Parathyroid adenoma (tissue), 2 donors: Measurements from ENCODE around the gene DCTN1.

Source experiments
- H2AFZ ChIP-seq: fragments of 300-600 bp; sonication (generic); one replicate; pipeline ENCODE4 v1.7.0; 2017; ENCODE audit warnings: antibody characterized with exemption, mild to moderate bottlenecking
- H3K27ac ChIP-seq: fragments of 300-600 bp; sonication (generic); one replicate; pipeline ENCODE4 v1.7.0; 2017
- H3K27me3 ChIP-seq: fragments of 300-600 bp; sonication (generic); one replicate; pipeline ENCODE4 v1.7.0; 2017; ENCODE audit warnings: low read length; ENCODE audit not compliant: control insufficient read depth, insufficient read depth
- H3K36me3 ChIP-seq: fragments of 300-600 bp; sonication (generic); one replicate; pipeline ENCODE4 v1.7.0; 2017; ENCODE audit warnings: low read length; ENCODE audit not compliant: control insufficient read depth, insufficient read depth
- H3K4me1 ChIP-seq: fragments of 300-600 bp; sonication (generic); one replicate; pipeline ENCODE4 v1.7.0; 2017; ENCODE audit warnings: control low read depth
- H3K4me2 ChIP-seq: fragments of 300-600 bp; sonication (generic); one replicate; pipeline ENCODE4 v1.7.0; 2017; ENCODE audit warnings: low read length
- H3K4me3 ChIP-seq: fragments of 300-600 bp; sonication (generic); one replicate; pipeline ENCODE4 v1.7.0; 2017; ENCODE audit warnings: low read depth, low read length
- H3K79me2 ChIP-seq: fragments of 300-600 bp; sonication (generic); one replicate; pipeline ENCODE4 v1.7.0; 2017; ENCODE audit warnings: control low read depth
- H3K9ac ChIP-seq: fragments of 300-600 bp; sonication (generic); one replicate; pipeline ENCODE4 v1.7.0; 2017; ENCODE audit warnings: mild to moderate bottlenecking
- H3K9me3 ChIP-seq: fragments of 300-600 bp; sonication (generic); one replicate; pipeline ENCODE4 v1.7.0; 2017; ENCODE audit warnings: low read length; ENCODE audit not compliant: control insufficient read depth
- TF ChIP-seq, protein P1 (sequence below): fragments of 300-600 bp; sonication (generic); IDR thresholded peaks from one replicate; pipeline ENCODE4 v1.7.0; 2017; ENCODE audit warnings: antibody characterized with exemption, mild to moderate bottlenecking
- donor health status: primary hyperparathyroidism.

DCTN1 gene

DNA sequence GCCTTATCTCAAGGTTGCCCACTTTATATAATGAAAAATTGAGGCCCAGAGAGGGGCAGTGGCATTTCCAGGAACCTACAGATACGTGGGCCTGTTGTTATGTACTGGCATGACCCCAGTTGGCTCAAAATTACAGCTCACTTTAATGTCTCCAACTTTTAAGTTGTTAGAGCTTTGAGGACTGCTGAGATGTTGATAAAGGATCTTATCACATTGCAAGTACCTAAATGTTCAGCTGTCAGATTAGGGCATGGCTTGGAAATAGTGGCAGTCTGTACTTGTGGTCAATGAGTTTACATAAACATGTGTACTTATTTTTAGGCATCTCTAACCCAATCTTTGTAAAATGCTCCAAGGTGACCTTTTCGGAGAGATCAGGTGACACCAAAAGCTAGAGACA, 51.5 kb downstream of the DCTN1 start:
- Histone ChIP-seq H3K79me2 (no peaks in the 10 kb centered on the region), H3K4me3 (no peak overlapping the region), H3K9me3 (no peaks in the 10 kb centered on the region), H3K27ac (peak overlapping the region; percentile 90), H3K4me2 (no peak overlapping the region), H3K36me3 (no peaks in the 10 kb centered on the region), H2AFZ (peak overlapping the region; percentile 77), H3K27me3 (no peaks in the 10 kb centered on the region), H3K9ac (no peak overlapping the region), H3K4me1 (peaks cover 41% of the 10 kb centered on the region)
- TF ChIP-seq, protein P1, sequence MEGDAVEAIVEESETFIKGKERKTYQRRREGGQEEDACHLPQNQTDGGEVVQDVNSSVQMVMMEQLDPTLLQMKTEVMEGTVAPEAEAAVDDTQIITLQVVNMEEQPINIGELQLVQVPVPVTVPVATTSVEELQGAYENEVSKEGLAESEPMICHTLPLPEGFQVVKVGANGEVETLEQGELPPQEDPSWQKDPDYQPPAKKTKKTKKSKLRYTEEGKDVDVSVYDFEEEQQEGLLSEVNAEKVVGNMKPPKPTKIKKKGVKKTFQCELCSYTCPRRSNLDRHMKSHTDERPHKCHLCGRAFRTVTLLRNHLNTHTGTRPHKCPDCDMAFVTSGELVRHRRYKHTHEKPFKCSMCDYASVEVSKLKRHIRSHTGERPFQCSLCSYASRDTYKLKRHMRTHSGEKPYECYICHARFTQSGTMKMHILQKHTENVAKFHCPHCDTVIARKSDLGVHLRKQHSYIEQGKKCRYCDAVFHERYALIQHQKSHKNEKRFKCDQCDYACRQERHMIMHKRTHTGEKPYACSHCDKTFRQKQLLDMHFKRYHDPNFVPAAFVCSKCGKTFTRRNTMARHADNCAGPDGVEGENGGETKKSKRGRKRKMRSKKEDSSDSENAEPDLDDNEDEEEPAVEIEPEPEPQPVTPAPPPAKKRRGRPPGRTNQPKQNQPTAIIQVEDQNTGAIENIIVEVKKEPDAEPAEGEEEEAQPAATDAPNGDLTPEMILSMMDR, result no peak

DNA sequence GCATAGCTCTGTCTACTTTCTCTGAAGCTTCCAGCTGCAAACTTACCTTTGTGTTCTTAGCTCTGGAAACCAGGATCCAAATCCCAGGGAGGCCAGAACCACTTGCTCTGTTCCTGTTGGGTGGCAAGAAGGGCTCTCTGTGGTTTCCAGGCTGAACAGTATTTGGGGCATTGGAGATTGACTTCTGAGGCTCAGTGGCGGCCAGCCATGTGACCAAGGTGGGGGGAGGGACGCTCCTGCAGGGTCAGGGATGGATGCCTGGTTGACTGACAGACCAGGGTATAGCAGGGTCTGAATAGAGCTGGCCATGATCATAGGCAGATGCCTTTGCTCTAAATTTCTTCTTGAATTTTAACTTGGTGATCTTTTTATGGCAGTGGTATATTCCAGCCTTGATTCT, 52.0 kb downstream of the DCTN1 start:
- H3K4me2 ChIP-seq, result no peak overlapping the region

DNA sequence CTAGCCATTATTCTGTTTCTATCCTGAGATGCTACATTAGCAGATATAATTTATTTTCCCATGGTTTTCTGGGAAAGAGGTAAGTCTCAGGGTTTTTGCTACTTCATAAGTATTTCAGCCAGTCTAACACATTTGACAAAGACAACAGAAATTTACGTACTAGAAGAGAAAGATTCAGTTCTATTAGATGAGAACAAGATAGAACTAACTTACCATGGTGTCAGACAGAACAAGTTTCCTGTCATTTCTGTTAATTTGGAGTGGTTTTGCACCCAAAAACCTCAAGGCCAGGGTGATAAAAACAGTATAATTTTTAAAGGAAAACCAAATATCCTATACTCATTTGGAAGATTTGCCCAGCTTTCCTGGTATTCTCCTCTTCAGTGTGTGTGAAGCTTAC, 52.5 kb downstream of the DCTN1 start:
- Histone ChIP-seq H3K27ac (peak overlapping the region; percentile 90), H3K4me3 (no peak overlapping the region), H3K9me3 (no peaks in the 10 kb centered on the region), H2AFZ (peak overlapping the region; percentile 77), H3K4me1 (peaks cover 37% of the 10 kb centered on the region), H3K4me2 (no peak overlapping the region), H3K36me3 (no peaks in the 10 kb centered on the region), H3K79me2 (no peaks in the 10 kb centered on the region), H3K9ac (no peak overlapping the region), H3K27me3 (no peaks in the 10 kb centered on the region)
- TF ChIP-seq, protein P1, result no peak

More for the DNA sequence above, 52.0 kb downstream of the DCTN1 start:
- Histone ChIP-seq H3K79me2 (no peaks in the 10 kb centered on the region), H3K9me3 (no peaks in the 10 kb centered on the region), H3K27me3 (no peaks in the 10 kb centered on the region), H3K4me1 (peaks cover 41% of the 10 kb centered on the region), H2AFZ (peak overlapping the region; percentile 77), H3K27ac (peak overlapping the region; percentile 90), H3K36me3 (no peaks in the 10 kb centered on the region), H3K4me3 (no peak overlapping the region), H3K9ac (no peak overlapping the region)
- TF ChIP-seq, protein P1, result no peak

DNA sequence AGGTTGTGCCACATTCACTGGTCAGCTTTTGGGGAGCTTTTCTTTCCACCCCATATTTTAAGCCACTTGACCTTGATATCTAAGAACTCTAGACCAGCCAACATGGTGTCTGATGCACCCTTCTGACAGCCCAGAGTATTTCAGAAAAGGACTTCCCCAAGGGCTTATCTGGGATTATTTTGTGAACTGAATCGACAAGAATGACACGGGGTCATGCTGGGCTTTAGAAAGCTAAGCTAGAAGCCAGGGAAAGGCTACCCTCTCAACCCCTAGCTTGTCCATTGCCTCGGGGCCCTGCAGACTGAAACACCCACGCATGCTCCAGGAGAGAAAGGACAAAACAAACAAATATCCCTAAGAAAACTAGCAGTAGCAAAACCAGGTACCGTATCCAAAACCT, 52.9 kb downstream of the DCTN1 start:
- no peak overlapping the region for H3K4me3 ChIP-seq
- peak overlapping the region; percentile 77 for H2AFZ ChIP-seq
- H3K9ac ChIP-seq, result no peak overlapping the region
- H3K4me2 ChIP-seq, result no peak overlapping the region
- H3K27me3 ChIP-seq, result no peaks in the 10 kb centered on the region
- H3K79me2 ChIP-seq, result no peaks in the 10 kb centered on the region
- TF ChIP-seq, protein P1, result no peak
- no peaks in the 10 kb centered on the region for H3K9me3 ChIP-seq
- peaks cover 37% of the 10 kb centered on the region for H3K4me1 ChIP-seq
- H3K36me3 ChIP-seq, result no peaks in the 10 kb centered on the region
- peak overlapping the region; percentile 90 for H3K27ac ChIP-seq

DNA sequence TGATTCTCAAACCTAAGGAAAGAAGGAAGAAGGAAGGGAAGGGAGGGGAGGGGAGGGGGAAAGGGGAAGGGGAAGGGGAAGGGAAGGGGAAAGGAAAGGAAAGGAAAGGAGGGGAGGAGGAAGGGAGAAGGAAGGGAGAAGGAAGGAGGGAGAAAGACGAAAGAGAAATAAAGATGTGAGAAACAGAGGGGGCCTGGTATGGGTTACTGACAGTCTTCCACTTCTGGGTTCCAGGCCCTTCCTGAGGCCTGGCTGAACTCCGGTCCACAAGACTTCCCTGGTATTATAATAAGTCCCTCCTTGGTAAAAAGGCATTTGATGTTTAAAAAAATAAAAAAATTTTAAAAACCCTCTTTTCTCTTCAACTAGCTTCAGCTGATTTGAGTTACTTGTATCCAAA, 54.3 kb downstream of the DCTN1 start:
- no peak overlapping the region for H3K9ac ChIP-seq
- peaks cover 37% of the 10 kb centered on the region for H3K4me1 ChIP-seq
- TF ChIP-seq, protein P1, result no peak
- H3K79me2 ChIP-seq, result no peaks in the 10 kb centered on the region
- no peak overlapping the region for H3K4me3 ChIP-seq
- H2AFZ ChIP-seq, result no peak overlapping the region
- H3K27me3 ChIP-seq, result no peaks in the 10 kb centered on the region
- no peaks in the 10 kb centered on the region for H3K36me3 ChIP-seq
- H3K9me3 ChIP-seq, result no peaks in the 10 kb centered on the region
- H3K27ac ChIP-seq, result peak overlapping the region; percentile 90
- H3K4me2 ChIP-seq, result no peak overlapping the region
